Activated CD4-positive, alpha-beta T cell treated with anti-CD3 and anti-CD28 coated beads, Interleukin-2, amount 50 U/mL, for 16 hours (primary cell): ENCODE data around the gene ERC2.
A peak's percentile ranks its signal among the peaks of the same experiment; 100 is the strongest.

ENCODE experiments used
- DNase-seq: peaks from one replicate; pipeline ENCODE4 v3.0.0-alpha.2; 2020

ERC2 gene

DNA sequence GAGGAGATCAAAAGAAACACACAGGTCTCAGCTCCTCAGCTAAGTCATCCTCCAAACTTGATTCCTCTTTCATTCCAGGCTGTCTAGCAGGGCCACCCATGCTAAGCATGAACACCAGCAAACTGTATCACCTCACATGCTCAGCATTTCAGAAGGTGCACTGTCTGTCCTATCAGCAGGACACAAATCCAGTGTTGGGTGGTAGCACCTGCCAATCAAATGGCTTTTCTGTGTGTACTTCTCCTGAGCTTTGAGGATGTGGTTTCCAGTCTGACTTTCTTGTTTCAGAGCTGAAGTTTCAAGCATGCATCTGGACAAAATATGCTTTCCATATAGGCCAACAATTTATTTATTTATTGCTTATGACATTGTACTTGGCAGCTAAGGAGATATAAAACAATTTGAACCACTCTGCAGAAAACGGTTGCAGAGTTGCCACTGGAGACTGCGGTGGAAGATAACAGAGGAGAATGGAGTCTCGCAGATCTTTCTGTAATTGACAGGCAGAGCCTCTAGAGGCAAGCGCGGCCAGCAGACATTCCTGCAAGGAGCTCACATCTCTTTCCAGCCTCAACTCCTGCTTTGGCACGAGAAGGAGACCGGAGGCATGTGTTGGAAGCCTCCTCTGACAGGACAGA lies 814.0 kb downstream of the ERC2 start:
- peak; percentile 2 for DNase-seq

DNA sequence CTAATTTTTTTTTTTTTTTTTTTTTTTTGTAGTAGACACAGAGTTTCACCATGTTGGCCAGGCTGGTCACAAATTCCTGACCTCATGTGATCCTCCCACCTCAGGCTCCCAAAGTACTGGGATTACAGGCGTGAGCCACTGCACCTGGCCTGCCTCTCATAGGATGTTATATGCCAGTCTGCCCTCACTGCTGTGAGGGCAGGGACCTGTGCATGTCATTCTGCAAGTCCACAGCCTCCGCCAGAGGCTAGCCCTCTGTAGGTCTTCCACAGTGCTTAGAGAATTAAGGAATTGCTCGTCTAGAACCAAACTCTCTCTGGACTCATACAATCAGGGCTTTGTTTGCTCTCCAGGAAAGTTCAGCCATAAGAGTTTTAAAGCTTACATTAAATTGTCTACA lies 817.3 kb downstream of the ERC2 start:
- DNase-seq: no peak

DNA sequence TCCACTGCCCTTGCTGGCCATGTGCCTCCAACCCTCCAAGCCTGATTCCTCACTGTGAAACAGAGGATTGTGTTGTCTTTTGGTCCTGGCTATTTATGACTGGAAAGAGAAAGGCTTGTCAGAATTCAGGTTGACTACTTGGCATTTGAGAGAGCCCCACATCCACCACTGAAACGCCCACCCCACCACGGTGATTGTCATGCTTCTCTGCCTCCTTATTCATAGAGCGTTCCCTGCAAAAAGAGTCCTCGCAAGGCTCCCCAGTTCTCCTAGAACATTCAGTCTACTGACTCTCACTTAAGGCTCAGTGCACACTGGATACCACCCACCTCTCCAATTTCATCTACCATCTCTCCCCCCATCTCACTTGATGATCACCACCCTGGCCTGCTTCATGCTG lies 818.3 kb downstream of the ERC2 start:
- DNase-seq: no peak

DNA sequence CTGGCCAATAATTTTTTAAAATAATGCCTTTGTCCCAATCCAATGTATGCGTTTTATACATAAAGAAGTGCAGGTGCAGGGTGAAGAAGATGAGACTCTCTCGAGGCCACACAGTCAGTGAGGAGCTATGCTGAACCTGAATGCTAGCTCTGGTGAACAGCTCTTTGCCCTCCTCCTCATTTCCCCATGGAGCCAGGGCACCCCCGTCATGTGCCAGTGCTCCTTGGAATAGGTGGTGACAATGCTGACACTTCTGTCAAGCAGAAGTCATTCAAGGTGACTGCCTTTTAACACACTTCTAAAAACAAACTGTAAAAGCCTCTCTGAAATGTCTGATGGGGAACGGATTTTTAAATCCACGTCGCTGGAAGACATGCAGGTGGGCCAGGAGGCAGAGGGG lies 818.7 kb downstream of the ERC2 start:
- no peak for DNase-seq

DNA sequence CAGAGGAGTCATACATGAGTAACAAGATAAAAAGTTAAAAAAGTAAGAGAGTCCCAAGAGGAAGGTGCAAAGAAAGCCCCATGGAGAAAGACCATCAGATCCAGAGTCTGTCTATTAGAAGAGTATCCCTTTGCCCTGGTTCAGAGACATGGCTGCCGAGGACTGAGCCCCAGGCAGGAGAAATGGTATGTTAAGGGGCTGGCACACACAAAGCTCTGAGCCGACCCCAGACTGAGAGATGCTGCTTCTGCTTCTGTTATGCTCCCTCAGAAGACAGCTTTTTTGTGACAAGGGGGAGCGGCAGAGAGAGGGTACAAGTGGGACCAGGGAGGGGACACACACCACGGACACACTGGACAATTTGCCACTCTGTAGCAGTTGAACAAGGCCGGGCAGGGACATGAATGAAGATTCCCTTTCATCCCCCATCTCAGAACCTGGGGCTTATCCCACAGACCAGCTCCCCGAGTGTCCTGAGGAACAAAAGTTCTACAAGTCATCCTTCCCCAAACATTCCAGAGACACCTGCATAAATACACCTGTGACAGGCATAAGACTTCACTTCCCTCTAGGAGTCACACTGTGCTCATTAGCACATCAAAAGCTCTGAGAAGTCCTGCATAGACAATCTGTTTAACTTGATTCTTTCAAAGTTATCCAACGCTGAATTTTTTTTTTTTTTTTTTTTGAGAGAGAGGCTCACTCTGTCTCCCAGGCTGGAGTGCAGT lies 819.5 kb downstream of the ERC2 start:
- DNase-seq: no peak

DNA sequence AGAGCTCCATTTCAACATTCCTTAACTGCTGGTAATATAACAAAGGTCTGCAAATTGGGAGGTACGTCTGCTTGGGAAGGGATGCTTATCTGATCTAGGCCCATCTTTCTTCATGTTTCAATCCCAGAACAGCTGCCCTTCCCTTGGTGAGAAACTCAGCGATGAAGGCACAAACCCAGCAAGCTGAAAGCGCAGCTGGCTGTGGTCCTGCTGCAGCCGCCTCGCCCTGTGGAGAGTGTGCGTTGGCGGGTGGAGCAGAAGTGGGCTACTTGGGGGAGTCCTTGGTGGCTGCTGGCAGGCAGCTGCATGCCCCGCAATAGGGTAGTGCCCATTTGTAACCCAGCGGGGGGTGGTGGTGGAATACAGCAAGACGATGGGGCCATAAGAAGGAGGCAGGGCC lies 820.6 kb downstream of the ERC2 start:
- DNase-seq: no peak

DNA sequence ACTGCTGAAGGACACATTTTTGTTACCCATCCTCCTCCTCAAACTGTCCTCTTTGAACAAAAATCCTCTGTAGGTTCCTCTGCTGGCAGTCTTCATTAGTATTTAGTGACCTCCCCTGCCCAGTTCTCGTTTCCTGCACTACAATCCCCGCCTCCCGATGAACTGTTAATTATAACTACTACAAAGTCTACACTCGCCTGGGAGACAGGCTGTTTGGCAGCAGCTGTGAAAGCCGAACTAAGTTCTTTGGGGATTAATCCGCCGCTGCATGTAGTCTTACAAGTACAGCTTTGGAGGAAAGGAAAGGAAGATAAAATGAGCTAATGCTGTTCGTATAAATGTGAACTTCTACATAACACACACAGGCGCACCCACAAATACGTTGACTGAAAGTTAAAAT lies 821.2 kb downstream of the ERC2 start:
- DNase-seq: no peak

DNA sequence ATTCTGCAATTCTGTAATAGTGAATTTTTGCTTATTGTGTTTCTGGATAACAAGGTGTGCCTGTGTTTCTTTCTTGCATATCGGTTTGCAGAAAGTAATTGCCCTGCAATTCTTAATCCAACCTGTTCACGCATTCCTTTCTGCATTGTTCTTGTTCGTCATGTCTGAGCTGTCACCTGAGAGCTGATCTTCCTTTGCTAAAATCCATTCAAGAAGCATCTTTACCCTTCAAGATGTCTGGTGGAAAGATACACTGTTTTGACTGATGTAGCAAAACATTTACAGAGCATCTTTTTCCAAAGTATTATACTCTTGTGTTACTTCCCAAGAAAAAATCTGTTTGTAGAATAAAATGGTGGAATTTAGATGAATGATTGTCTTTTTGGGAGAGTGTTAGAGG lies 822.1 kb downstream of the ERC2 start:
- no peak for DNase-seq

DNA sequence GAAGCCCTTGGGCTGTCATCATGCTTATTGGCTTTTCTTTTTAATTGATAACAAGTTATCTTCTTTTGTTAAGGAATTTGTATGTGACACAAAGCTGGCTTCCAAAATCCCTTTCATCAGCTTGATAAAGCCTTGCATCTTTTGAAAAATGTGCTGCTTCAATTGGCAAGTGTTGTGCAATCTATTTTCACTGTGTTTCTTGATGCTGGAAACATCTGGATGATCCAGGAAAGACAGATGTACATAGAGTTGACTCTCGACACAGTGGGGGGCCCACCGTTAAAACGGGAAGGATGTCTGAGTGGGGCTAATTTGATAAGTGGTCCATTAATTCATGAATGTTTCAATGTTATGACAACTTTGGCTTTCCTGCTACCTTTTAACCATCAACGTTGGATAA lies 822.8 kb downstream of the ERC2 start:
- no peak for DNase-seq

DNA sequence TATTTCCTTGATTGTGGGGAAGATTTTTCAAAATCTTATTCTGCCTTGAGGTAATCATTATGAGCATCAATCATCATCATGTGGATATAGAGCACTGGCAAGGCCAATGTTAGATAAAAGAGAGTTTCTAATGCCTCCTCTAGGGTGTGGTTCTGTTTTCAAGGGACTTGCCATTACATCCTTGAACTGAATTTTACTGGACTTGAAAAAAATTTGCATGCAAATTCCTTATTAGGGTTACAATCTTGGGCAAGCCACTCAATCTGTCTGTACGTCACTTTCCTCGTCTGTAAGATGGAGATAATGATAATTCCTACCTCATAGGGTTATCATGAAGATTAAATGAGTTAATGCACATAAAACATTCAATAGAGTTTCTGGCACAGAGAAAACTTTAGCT lies 825.0 kb downstream of the ERC2 start:
- no peak for DNase-seq

DNA sequence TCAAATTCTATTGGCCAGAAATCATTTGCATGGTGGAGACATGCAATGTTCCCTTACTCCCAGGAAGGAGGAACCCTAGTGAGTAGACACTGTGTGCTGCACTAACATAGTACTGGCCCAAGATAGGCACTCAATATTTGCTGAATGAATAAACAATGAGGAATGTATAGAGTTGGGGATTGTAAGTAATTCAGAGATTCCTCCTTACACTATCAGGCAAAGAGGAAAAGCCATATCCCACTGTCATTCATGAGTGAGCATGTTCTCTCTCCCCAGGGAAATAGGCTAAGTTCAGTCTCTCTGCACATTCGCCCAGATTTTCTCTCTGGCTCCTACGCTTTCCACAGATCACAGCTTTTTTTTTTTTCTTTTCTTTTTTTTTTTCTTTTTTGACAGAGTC lies 826.3 kb downstream of the ERC2 start:
- DNase-seq: no peak

DNA sequence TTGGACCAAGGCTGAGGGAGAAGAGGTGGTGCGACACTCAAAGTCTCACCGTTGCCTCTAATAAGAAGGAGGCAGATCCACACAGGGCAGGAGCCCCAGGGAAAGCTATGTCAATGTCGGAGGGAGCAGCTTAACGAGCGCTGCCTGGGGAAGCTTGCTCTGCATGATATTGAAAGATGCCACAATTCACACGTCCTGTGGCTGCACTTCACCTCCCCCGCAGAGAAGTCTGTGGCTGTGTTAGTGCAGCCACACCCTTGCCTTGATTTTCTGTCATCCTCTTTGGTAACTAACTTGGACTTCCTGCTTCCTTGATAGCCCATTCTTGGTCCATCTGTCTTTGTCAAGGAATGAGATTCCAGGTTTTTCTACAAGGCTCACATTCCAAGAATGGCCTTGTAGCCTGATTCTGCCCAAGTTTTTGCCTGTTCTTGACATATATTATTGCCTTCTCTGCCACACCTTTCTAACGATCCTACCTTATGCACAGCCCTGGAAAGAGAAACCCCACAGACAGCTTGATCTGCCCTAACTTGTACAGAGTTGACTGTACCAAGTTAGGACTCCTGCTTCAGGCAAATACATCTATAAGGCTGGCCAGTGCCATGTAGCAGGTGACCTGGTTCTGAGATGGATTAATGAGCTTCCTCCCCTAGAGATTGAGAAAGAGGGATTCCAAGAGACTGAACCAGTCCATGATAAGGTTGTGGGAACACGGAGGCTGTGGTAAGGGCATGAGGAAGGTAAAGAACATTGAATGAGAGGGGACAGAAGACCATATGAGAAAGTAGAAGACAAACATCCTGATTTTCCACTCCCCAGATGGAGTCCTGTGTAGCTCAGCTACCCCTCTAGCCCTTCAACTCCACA lies 828.1 kb downstream of the ERC2 start:
- no peak for DNase-seq

DNA sequence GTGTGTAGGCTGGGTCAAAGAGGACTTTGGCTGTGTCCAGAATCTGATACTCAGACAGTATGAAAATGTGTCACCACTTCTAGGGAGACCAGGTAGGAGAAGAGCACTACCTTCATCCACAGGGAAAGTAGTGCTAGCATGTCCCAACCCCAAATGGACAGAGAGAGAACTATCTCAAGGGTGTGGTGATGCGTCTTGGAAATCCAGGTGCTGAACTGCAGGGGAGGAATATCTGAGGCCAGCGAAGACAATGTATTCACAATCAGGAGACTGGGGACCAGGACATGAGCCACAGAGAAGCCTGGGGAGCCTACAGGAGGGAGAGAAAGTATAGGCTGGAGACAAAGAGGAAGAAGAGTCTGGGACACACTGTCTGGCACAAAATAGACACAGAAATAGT lies 829.1 kb downstream of the ERC2 start:
- no peak for DNase-seq

DNA sequence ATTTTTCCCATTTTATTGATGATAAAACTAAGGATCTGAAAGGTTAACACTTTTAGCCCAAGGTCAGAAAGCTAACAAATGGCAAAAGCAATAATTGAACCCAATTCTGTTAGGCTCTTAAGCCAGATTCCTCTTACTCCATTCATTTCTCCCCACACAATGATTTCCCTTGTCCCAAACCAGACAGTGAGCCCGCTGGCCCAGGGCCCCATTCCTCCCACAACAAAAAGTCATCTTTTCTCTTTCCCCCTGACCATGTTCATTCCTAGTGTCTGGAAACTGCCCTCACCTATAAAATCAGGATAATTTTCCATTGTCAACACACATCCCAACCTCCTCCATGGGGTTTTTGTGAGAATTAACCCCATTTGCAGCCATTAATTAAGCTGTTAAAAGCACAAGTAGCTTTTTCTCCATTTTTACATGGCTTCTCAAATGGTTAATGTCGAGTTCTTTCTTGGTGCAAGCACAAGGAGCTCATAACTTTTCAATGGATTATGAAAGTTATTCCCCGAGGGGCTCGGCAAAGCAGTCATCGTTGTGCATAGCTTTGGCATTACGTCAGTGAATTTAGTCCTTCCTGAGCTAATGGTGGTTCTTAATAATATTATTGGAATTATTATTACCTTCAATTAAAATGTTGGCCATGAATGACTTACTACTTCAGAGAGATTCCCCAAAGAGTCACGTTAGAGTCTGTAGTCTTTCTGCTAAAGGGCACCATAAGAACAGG lies 830.2 kb downstream of the ERC2 start:
- no peak for DNase-seq

DNA sequence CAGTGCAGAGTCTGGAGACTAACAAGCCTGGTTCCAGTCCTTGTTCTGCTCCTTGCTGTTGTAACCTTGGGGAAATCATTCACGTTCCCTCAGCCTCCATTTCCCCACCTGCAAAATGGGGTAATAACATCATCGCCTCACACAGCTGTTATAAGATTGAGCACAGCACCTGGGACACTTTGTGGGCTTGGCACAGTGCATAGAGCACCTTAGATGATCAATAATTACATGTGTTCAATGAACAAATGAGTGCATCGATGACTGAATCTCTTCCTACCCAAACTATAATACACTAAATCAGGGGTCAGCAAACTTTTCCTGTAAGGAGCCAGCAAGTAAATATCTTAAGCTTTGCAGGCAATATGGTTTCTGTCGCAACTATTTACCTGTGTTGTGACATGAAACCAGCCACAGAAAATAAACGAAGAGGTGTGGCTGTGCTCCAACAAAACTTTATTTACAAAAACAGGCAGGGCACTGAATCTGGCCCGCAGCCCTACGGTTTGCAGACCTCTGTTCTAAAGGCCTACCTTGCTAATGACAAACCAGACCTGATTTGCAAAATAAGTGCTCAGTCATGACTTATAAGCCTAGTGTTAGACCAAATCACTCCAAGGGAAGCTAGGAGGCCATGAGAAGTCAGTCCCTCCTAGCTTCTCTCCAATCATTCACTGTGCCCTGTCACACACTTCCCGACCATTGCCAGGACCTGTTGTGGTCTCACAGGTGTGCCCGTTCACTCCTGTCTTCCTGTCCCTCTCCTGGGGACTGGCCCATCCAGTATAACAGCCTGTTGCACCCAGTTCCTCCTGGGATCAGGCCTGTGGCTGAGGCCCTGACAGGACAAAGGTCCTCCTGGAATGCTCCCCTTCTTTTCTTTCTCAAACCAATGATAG lies 831.7 kb downstream of the ERC2 start:
- DNase-seq: no peak

DNA sequence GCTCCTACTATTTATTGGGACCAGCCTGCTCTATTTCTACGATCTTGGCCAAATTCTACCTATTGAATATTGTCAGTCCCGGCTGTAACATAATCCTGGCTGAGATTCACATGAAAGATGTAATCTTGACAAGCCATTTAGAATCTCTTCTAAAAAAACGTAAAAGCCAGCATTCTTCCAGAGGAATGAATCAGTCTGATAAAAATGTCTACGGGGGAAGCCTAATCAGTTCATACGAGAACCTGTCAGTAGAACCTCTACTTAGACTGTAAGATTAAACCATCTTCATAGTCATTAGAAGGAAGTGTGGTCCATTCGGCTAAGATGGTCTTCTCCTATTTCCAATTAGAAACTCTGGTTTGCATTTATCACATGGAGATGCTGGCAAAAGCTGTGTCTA lies 833.9 kb downstream of the ERC2 start:
- DNase-seq: no peak

DNA sequence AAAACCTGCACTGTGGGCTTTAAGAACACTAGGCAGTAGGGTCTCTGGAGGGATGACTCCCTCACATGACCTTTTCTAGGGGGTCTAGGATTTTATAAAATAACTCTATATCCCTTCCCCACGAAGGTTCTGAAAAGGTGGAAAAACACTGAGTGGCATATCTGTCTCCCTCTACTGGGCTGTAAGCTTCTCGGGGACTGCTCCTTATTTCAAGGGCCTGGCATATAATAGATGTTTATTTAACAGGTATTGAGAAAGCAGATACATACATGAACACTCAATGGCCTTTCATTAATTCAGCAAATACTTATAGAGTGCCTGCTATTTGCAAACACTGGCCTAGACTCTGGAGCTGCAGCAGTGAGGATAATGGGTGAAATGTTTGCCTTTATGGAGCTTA lies 834.9 kb downstream of the ERC2 start:
- DNase-seq: no peak

DNA sequence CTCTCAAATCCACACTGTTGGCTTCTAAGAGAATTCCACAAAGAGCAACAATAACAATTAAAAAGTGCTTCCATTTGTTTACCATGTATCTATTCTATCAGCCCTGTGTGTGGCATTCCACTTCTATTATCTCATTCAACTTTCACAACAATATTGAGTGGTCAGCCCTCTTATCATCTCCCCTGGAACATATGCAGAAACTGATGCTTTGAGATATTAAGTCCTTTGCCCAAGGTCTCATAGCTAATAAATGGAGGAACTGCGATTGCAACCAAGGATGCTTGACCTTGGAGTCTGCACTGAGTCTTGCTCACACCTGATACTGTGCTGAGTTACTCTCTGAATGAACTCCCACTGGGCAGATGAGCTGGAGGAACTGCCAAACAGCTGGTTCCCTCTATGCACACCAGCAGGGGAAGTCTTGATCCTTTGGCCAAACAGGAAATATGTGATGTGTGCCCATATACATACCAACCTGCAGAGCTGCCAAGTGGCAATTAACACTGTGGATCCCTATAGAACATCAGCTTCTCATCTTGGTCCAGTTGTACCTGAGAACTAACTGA lies 836.4 kb downstream of the ERC2 start:
- DNase-seq: no peak

DNA sequence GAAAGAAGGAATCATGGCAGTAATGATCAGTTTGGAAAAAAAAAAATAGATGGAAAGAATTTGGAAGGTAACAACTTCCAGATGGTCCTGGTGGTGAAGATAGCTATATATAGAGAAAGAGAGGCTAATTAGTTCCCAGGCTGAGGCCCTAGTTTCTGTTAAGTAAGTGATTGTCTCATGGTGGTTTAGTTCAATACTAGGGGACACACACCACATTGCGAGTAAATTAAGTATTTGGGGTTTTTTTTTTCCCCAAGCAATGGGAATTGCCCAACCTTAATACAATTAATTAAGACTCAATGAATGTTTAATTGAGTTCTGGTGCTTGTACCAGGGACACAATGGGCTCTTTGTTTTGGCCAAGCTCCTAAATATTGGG lies 837.4 kb downstream of the ERC2 start:
- DNase-seq: no peak

DNA sequence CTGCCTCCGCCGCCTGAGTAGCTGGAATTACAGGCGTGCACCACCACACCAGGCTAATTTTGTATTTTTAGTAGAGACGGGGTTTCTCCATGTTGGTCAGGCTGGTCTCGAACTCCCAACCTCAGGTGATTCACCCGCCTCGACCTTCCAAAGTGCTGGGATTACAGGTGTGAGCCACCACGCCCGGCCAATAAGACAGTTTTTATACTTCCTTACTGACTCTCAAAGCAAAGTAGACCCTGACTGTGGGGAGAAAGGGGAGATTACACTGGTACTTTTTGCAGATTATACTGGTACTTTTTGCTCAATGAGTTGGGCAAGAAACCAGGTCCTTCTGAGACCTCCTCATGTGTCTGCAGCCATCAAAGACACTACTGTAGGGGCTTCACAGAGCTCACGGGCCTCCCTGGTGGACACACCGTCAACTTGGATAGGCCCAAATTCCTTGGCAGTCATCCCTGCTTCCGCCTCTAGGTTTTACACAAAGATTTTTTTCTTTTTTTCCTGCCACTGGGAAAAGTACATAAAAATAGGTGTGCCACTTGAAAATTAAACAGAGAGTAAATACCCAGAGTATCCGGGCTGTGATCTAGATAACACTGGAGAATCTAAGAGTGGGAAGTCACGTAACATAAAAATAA lies 837.9 kb downstream of the ERC2 start:
- no peak for DNase-seq

DNA sequence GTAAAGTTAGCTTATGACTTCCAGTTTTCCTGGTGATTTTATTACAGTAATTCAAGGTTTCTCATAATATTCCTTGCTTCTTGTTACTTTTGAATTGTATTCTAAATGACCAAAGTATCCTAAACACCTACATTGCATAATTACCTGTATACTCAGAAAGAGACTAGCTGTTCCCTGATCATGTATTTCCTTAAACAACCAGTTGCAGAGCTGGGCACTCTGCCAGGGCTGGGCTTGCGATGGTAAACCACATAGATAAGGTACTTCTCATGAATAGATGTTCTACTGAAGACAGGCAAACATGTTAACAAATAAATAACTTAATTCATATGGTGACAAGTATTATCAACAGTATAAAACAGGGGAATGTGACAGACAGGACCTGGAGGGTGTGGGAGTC lies 838.8 kb downstream of the ERC2 start:
- DNase-seq: no peak

DNA sequence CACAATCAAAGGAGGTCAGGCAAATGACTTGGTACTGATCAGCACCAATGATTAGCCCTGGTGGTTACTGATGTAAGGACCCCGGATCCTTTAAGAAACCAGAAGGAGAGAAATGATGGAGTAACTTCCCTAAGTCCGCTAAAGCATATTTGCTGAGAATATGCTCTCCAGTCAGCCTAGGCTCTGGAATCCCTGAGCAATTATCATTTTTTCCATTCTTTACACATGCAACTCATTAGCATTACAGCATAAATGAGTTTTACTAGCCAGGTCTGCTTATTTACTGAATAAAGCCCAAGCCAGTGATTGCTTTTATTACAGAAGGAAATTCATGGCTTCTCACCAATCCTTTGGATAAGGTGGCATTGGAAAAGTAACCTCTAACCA lies 842.0 kb downstream of the ERC2 start:
- DNase-seq: no peak
